Measurements from ENCODE around the gene TRA2A.

- no peak for TF ChIP-seq CTCF (conservative IDR thresholded peaks at IDR 0.05)
- TF ChIP-seq ZFX (IDR thresholded peaks at IDR 0.05): no peak
These were observed 40.3 kb downstream of the TRA2A start for GRCh38 chr7:23491502-23491901.

Measured in C4-2B (cell line).